SU-DHL-6 (cell line): Measurements from ENCODE around the gene CNIH2.

Experiments used
- H2AFZ ChIP-seq: fragments of 200-600 bp; sonication (generic); 2 replicates; pipeline ENCODE4 v1.6.1; 2014; ENCODE audit warnings: low read depth, mild to moderate bottlenecking, moderate library complexity, mixed read lengths, antibody characterized with exemption, low read length; ENCODE audit not compliant: severe bottlenecking
- H3F3A ChIP-seq: fragments of 200-600 bp; shearing (Covaris generic); 2 replicates; pipeline ENCODE4 v1.6.0; 2016; ENCODE audit warnings: antibody characterized with exemption, mild to moderate bottlenecking; ENCODE audit not compliant: insufficient read depth
- H3K27ac ChIP-seq: fragments of 200-600 bp; sonication (generic); 2 replicates; pipeline ENCODE4 v1.5.1; 2016; ENCODE audit warnings: low read depth, mild to moderate bottlenecking, low read length, moderate library complexity, mixed read lengths
- H3K27me3 ChIP-seq: fragments of 200-600 bp; sonication (generic), shearing (Covaris generic); 2 replicates; pipeline ENCODE4 v1.6.0; 2014; ENCODE audit warnings: mild to moderate bottlenecking, low read length
- H3K36me3 ChIP-seq: fragments of 200-600 bp; sonication (generic); 2 replicates; pipeline ENCODE4 v1.6.1; 2014; ENCODE audit warnings: mild to moderate bottlenecking, low read length, mixed read lengths
- H3K4me2 ChIP-seq: fragments of 300-600, 200-600 bp; shearing (Covaris generic), sonication (generic); 2 replicates; pipeline ENCODE4 v1.6.0; 2014; ENCODE audit warnings: low read length, low read depth, mild to moderate bottlenecking; ENCODE audit not compliant: poor library complexity, severe bottlenecking
- H3K4me3 ChIP-seq: fragments of 200-600 bp; sonication (generic); 2 replicates; pipeline ENCODE4 v1.5.1; 2014; ENCODE audit warnings: antibody characterized with exemption, low read length, mild to moderate bottlenecking, mixed read lengths; ENCODE audit not compliant: insufficient read depth, poor library complexity, severe bottlenecking
- H3K79me2 ChIP-seq: fragments of 200-600 bp; sonication (generic); 2 replicates; pipeline ENCODE4 v1.6.1; 2014; ENCODE audit warnings: mild to moderate bottlenecking, low read length, moderate library complexity; ENCODE audit not compliant: insufficient read depth
- H3K9ac ChIP-seq: fragments of 200-600 bp; sonication (generic); 2 replicates; pipeline ENCODE4 v1.7.0; 2014; ENCODE audit warnings: mild to moderate bottlenecking, low read length
- H3K9me2 ChIP-seq: fragments of 200-600 bp; sonication (generic); replicated peaks from 2 replicates; pipeline ENCODE4 v1.6.1; 2014; ENCODE audit warnings: low read length; ENCODE audit not compliant: insufficient read depth
- H3K9me3 ChIP-seq: fragments of 200-600 bp; sonication (generic); 2 replicates; pipeline ENCODE4 v1.6.1; 2014; ENCODE audit warnings: low read length, mixed read lengths; ENCODE audit not compliant: insufficient read depth
- H4K20me1 ChIP-seq: fragments of 200-600 bp; sonication (generic); 2 replicates; pipeline ENCODE4 v1.6.1; 2014; ENCODE audit warnings: low read depth, mild to moderate bottlenecking, antibody characterized with exemption, low read length, moderate library complexity, mixed read lengths
- CTCF ChIP-seq: fragments of 200-600 bp; sonication (generic); IDR thresholded peaks from one replicate; pipeline ENCODE4 v1.5.1; 2017; ENCODE audit warnings: antibody characterized with exemption, mild to moderate bottlenecking, low read length, moderate library complexity; ENCODE audit not compliant: insufficient read depth, poor library complexity, severe bottlenecking
- EZH2phosphoT487 ChIP-seq: fragments of 200-600 bp; sonication (generic), shearing (Covaris generic); conservative IDR thresholded peaks from 2 replicates; pipeline ENCODE4 v1.6.1; 2018; ENCODE audit warnings: mild to moderate bottlenecking, antibody characterized with exemption, low read length, moderate library complexity, mixed read lengths

CNIH2 gene

GRCh38 chr11:66316849-66317251 lies 38.9 kb downstream of the CNIH2 start, which contains the start of gene CD248:
TSS of gene CD248 (minus strand) at chr11:66317044. CDS start at chr11:66317027, 17 bp downstream.
- Histone ChIP-seq H3K9ac (no peak within 1 kb of the TSS), H3K9me2 (no peaks in the 10 kb centered on the region), H3K27ac (no peak within 1 kb of the TSS), H3K36me3 (no peaks in the 10 kb centered on the region), H3K9me3 (no peaks in the 10 kb centered on the region), H3F3A (no peaks in the 10 kb centered on the region), H2AFZ (no peak within 1 kb of the TSS), H4K20me1 (no peaks in the 10 kb centered on the region), H3K4me3 (no peak within 1 kb of the TSS), H3K79me2 (no peaks in the 10 kb centered on the region), H3K27me3 (no peaks in the 10 kb centered on the region), H3K4me2 (no peak within 1 kb of the TSS)
- TF ChIP-seq CTCF (no peak), EZH2phosphoT487 (no peak)

DNA sequence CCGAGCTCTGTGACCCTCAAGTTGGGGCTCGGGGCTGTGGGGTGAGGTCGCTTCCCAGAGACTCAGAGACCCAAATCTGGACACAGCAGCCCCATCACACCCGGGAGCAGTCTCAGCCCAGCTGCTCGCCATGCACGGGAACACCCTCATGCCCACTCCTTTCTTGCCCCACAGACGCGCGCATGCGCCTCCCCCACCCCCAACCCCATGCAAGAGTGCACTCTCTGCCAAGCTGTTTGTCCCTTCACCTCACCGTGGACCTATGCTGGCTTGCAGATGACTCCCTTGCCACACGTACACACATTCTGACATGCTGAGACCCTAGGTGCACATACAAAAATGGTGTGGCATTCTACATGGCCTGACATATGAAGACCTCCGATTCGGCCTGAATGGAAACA lies 39.3 kb downstream of the CNIH2 start:
- Histone ChIP-seq H3K9me3 (no peaks in the 10 kb centered on the region), H3K4me3 (no peak overlapping the region), H3K9ac (no peak overlapping the region), H3F3A (no peaks in the 10 kb centered on the region), H3K36me3 (no peaks in the 10 kb centered on the region), H3K27ac (no peak overlapping the region), H3K79me2 (no peaks in the 10 kb centered on the region), H2AFZ (no peak overlapping the region), H4K20me1 (no peaks in the 10 kb centered on the region), H3K4me2 (no peak overlapping the region), H3K27me3 (no peaks in the 10 kb centered on the region), H3K9me2 (no peaks in the 10 kb centered on the region)
- TF ChIP-seq CTCF (no peak), EZH2phosphoT487 (no peak)

DNA sequence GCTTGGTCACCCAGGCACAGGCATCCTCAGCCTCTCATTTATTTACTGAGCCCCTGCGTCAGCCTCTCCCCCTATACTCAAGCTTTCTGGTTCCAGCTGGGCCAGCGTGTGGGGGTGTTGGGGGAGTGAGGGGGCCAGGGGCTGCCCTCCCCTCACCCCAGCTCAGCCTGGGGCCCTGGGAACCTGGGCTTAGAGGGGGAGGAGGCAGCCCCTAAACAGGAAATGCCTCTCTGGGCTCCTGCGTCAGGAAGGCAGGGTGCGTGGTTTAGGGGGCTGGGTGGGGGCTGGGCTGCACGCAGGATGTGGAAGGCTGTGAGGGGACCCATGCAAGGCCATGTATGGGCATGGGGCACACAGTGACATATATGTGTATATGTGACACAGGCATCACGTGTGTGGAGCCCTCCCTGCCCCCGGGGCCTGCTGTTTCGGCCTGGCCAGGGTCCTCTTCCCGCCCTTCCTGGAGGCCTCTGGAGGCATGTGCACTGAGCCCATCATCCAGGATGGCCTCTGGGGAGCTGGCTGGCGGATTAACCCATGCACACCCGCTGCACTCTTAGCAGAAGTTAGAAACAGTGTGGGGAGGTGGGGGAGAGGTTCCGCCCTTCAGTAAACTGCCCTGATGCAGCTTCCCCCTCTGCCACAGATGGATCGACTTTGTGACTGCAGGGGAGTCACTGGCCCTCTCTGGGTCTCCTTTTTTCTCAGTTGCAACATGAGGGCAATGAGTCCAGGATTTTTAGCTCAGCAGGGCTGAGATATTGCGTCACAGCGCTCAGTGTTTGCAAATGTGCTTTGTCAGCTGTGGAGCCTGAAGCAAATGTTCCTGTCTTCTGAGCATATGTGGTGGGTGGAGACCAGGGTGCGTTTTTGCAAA lies 40.0 kb downstream of the CNIH2 start:
- no peaks in the 10 kb centered on the region for H3F3A ChIP-seq
- H3K4me3 ChIP-seq = no peak overlapping the region

More for the DNA sequence above, 40.0 kb downstream of the CNIH2 start:
- no peaks in the 10 kb centered on the region for H3K36me3 ChIP-seq
- no peak overlapping the region for H3K4me2 ChIP-seq
- H4K20me1 ChIP-seq = no peaks in the 10 kb centered on the region
- no peaks in the 10 kb centered on the region for H3K9me2 ChIP-seq
- H3K27me3 ChIP-seq = no peaks in the 10 kb centered on the region
- H3K9me3 ChIP-seq = no peaks in the 10 kb centered on the region
- no peaks in the 10 kb centered on the region for H3K79me2 ChIP-seq
- H3K27ac ChIP-seq = no peak overlapping the region
- no peak overlapping the region for H2AFZ ChIP-seq
- H3K9ac ChIP-seq = no peak overlapping the region
- no peak for TF ChIP-seq CTCF
- TF ChIP-seq EZH2phosphoT487 = no peak
